Neutrophil (primary cell): ENCODE results near the gene DOCK8.

Experiments used
- H3K27ac ChIP-seq: fragments of 200-600 bp; sonication (generic); 2 replicates; pipeline ENCODE4 v1.5.1; 2016; ENCODE audit warnings: mild to moderate bottlenecking, moderate library complexity
- H3K27me3 ChIP-seq: fragments of 200-600 bp; sonication (generic); 2 replicates; pipeline ENCODE4 v1.6.0; 2016; ENCODE audit warnings: mild to moderate bottlenecking
- H3K36me3 ChIP-seq: fragments of 200-600 bp; sonication (generic); 2 replicates; pipeline ENCODE4 v1.5.1; 2017
- H3K4me1 ChIP-seq, 2 experiments: fragments of 200-600 bp in 1 of 2; sonication (generic) in 1 of 2; 1 replicate in 1 of 2; 2 replicates in 1 of 2; pipeline versions ENCODE4 v1.5.1 to v1.6.1; 2013 to 2016; ENCODE audit warnings: low read depth in 1 of 2, low read length in 1 of 2, mild to moderate bottlenecking in 1 of 2, moderate library complexity in 1 of 2; ENCODE audit not compliant: control insufficient read depth in 1 of 2, insufficient read depth in 1 of 2
- H3K4me3 ChIP-seq, 2 experiments: fragments of 200-600 bp in 1 of 2; sonication (generic) in 1 of 2; 1 replicate in 1 of 2; 2 replicates in 1 of 2; pipeline ENCODE4 v1.5.1; 2013 to 2016; ENCODE audit warnings: low read depth in 1 of 2, low read length in 1 of 2, mild to moderate bottlenecking in 1 of 2, moderate library complexity in 1 of 2
- H3K9me3 ChIP-seq: fragments of 200-600 bp; sonication (generic); 2 replicates; pipeline ENCODE4 v1.5.1; 2016
- TF ChIP-seq, protein P1 (sequence below): fragments of 200-600 bp; sonication (generic); IDR thresholded peaks from 2 replicates; pipeline ENCODE4 v1.5.1; 2016; ENCODE audit warnings: antibody characterized with exemption

Gene DOCK8

DNA sequence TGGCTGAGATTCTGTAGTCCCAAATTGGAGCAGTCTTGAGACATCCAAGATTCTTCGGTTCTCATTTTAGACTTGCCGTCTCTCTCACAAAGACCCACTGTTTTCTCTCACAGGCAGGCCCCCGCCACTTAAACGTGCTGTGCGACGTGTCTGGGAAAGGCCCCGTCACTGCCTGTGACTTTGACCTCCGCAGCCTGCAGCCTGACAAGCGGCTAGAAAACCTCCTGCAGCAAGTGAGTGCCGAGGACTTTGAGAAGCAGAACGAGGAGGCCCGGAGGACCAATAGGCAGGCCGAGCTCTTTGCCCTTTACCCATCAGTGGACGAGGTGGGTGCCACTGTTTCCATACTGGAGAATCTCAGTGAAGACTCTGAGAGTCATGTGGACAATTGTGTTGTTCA, 97.2 kb downstream of the DOCK8 start:
- Histone ChIP-seq H3K4me1 (peaks cover 12 to 16% of the 10 kb centered on the region in 2 experiments), H3K4me3 (no peak overlapping the region), H3K9me3 (no peaks in the 10 kb centered on the region), H3K27me3 (no peaks in the 10 kb centered on the region), H3K36me3 (peaks cover 98% of the 10 kb centered on the region), H3K27ac (no peak overlapping the region)
- TF ChIP-seq, protein P1, sequence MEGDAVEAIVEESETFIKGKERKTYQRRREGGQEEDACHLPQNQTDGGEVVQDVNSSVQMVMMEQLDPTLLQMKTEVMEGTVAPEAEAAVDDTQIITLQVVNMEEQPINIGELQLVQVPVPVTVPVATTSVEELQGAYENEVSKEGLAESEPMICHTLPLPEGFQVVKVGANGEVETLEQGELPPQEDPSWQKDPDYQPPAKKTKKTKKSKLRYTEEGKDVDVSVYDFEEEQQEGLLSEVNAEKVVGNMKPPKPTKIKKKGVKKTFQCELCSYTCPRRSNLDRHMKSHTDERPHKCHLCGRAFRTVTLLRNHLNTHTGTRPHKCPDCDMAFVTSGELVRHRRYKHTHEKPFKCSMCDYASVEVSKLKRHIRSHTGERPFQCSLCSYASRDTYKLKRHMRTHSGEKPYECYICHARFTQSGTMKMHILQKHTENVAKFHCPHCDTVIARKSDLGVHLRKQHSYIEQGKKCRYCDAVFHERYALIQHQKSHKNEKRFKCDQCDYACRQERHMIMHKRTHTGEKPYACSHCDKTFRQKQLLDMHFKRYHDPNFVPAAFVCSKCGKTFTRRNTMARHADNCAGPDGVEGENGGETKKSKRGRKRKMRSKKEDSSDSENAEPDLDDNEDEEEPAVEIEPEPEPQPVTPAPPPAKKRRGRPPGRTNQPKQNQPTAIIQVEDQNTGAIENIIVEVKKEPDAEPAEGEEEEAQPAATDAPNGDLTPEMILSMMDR: no peak

DNA sequence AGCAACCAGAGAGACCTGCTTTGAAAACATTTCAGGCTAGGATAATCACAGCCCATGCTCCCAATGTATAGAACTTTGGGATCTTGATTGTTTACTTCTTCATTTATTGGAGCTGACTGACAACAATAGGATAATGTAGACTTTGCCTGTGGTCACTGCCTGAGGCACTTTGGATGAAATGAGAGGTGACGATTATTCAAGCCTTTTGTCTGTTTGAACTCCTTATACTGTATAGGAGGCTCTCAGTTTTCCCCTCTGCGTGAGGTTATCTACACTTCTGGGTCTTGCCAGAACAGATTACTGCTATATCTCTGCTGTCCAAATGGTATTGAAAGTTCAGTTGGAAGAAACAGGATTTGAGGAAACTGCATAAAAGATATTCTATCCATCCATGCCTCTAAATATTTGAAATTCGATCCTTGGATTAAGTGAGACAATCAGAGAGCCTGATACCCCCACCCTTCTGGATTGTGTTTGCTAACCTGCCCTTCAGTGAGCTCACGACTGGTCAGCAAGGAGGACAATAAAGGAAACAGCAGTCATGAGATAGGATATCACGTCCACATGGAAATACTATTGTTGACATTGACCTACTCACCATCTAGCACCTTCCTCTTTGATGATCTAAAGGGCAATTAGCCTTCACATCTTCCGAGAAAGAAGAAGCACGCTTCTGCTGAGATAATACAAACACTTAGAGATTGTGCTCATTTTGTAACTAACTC, 98.1 kb downstream of the DOCK8 start:
- no peak overlapping the region for H3K27ac ChIP-seq
- H3K4me1 ChIP-seq: peaks cover 21 to 24% of the 10 kb centered on the region in 2 experiments
- TF ChIP-seq, protein P1: no peak
- H3K9me3 ChIP-seq: no peaks in the 10 kb centered on the region
- no peaks in the 10 kb centered on the region for H3K27me3 ChIP-seq
- H3K4me3 ChIP-seq: no peak overlapping the region
- peaks cover 98% of the 10 kb centered on the region for H3K36me3 ChIP-seq

DNA sequence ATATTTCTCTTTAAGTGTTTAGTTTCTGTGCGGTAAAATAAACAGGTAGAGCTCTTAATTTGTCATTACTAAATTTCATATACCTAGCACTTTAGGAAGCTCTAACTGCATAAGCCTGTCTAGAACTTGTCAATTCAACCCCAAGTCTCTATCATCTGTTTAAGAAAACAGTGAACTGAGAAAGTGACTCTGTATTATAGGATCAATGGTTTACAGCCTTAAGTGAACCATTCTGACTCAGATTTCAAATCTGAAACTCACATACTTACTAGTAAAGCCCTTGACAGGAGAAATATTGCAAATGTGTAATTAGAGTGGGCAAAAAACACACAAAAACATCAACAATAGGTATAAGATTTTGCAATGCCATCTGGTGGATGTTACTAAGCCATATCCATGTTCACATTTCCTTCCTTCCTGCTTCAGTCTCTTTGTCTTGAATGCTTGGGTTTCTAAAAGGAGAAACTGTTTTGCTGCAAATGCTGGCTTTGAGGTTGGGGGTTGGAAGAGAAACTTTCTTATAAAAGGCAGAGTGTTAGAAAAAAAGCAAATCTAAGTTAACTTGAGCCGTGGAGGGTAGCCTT, 101.8 kb downstream of the DOCK8 start:
- H3K4me1 ChIP-seq: peaks cover 32 to 33% of the 10 kb centered on the region in 2 experiments
- peak overlapping the region; percentile 81 for H3K27ac ChIP-seq
- H3K36me3 ChIP-seq: peaks cover 88% of the 10 kb centered on the region
- no peaks in the 10 kb centered on the region for H3K9me3 ChIP-seq
- no peak overlapping the region for H3K4me3 ChIP-seq
- no peaks in the 10 kb centered on the region for H3K27me3 ChIP-seq
- TF ChIP-seq, protein P1: no peak

DNA sequence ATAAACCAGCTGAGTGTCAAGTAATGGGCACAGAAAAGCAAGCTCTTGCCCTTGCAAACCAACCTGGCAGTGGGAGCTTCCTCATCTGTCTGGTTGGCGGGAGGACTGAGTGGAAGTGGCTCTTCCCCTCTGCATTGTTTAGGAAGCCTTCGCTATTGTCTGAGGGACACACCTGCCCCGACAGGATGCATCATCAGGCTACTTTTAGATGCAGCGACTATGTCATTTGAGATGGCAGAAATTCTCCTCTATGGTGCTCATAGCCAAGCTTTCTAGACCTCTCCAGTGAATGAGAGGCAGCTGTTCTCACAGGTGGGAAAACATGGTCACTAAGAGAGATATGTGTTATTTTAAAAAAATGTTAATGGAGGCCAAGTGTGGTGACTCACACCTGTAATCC, 104.0 kb downstream of the DOCK8 start:
- H3K4me1 ChIP-seq: peaks cover 32 to 33% of the 10 kb centered on the region in 2 experiments
- H3K4me3 ChIP-seq: no peak overlapping the region
- peaks cover 78% of the 10 kb centered on the region for H3K36me3 ChIP-seq
- no peaks in the 10 kb centered on the region for H3K9me3 ChIP-seq
- no peaks in the 10 kb centered on the region for H3K27me3 ChIP-seq
- TF ChIP-seq, protein P1: no peak
- H3K27ac ChIP-seq: peak overlapping the region; percentile 81

DNA sequence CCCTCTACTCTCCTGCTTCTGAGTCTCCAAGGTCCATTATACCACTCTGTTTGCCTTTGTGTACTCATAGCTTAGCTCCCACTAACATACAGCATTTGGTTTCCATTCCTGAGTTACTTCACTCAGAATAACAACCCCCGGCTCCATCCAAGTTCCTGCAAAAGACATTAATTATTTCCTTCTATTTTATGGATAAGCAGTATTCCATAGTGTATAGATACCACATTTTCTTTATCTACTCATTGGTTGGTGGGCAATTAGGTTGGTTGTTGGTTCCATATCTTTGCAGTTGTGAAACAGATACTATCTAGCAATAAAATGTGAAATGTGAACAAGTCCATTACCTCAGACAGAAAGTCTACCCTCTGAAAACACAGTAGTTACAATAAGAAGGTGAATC, 110.3 kb downstream of the DOCK8 start:
- Histone ChIP-seq H3K36me3 (peaks cover 78% of the 10 kb centered on the region), H3K4me1 (no peaks in the 10 kb centered on the region), H3K9me3 (no peaks in the 10 kb centered on the region), H3K4me3 (no peak overlapping the region), H3K27me3 (no peaks in the 10 kb centered on the region), H3K27ac (no peak overlapping the region)
- TF ChIP-seq, protein P1: no peak
